ENCODE data around the gene RND3.

The RND3 gene

GRCh38 chr2:150475479-150476250 is 11.8 kb downstream of the RND3 start:
- ATAC-seq (ENCODE audit: low read depth) (no peak), DNase-seq (ENCODE audit: low spot score in 2 of 2) (no peak)
- Mint-ChIP-seq H3K27me3 (no peaks in the 10 kb centered on the region), H3K4me1 (no peaks in the 10 kb centered on the region), H3K9me3 (peaks cover 4% of the 10 kb centered on the region), H3K36me3 (no peaks in the 10 kb centered on the region), H3K27ac (no peak overlapping the region), H3K4me3 (no peak overlapping the region)

- Mint-ChIP-seq H3K36me3 (no peaks in the 10 kb centered on the region), H3K27ac (no peak overlapping the region), H3K4me3 (no peak overlapping the region), H3K27me3 (no peaks in the 10 kb centered on the region), H3K9me3 (peaks cover 5% of the 10 kb centered on the region), H3K4me1 (no peaks in the 10 kb centered on the region)
- DNase-seq (ENCODE audit: low spot score in 2 of 2) (no peak), ATAC-seq (ENCODE audit: low read depth) (no peak)
Measured at GRCh38 chr2:150474326-150475074, 13.0 kb downstream of the RND3 start.

DNA sequence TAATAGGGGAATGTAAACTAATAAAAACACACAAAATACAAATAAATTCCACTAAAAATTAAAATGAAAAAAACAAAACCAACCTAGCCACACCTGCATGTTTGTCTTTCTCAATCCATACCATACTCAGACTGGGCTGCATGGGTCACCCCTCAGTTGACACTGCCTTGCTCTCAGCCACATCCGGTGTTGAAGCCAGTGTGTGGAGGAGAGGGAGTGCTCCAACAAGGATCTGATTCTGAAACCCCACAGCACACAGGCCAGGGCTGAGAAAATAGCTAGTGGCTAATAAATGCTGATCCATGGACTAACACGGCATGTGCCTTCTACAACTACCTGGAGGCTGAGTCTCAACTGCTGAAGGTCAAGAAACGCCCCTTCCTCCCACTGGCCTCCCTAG is 13.7 kb downstream of the RND3 start:
- no peak overlapping the region for H3K4me3 Mint-ChIP-seq

DNA sequence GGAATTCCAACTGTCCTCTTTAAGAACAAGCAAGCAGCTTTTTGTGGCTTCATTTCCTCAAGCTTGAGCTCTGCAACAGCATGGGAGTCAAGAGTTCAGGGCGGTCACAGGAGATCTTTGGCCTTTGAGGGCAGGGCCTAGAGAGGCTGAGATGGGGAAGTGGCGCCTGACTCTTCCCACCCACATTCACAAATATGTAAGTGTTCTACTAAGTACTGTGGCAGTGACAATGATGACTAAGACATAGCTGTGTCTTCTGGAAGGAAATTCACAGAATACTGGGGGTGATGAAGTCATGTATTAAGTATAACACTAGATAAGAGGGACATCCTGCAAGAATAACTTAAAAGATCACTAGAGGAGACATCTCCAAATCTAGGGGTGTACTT is 15.0 kb downstream of the RND3 start:
- DNase-seq (ENCODE audit: low spot score in 2 of 2) (no peak), ATAC-seq (ENCODE audit: low read depth) (no peak)
- Mint-ChIP-seq H3K9me3 (peaks cover 5% of the 10 kb centered on the region), H3K4me3 (no peak overlapping the region), H3K36me3 (no peaks in the 10 kb centered on the region), H3K4me1 (no peaks in the 10 kb centered on the region), H3K27me3 (no peaks in the 10 kb centered on the region), H3K27ac (no peak overlapping the region)

More for the DNA sequence above, 13.7 kb downstream of the RND3 start:
- Mint-ChIP-seq H3K9me3 (peaks cover 5% of the 10 kb centered on the region), H3K27me3 (no peaks in the 10 kb centered on the region), H3K36me3 (no peaks in the 10 kb centered on the region), H3K27ac (no peak overlapping the region), H3K4me1 (no peaks in the 10 kb centered on the region)
- ATAC-seq (ENCODE audit: low read depth) (no peak), DNase-seq (ENCODE audit: low spot score in 2 of 2) (no peak)

DNA sequence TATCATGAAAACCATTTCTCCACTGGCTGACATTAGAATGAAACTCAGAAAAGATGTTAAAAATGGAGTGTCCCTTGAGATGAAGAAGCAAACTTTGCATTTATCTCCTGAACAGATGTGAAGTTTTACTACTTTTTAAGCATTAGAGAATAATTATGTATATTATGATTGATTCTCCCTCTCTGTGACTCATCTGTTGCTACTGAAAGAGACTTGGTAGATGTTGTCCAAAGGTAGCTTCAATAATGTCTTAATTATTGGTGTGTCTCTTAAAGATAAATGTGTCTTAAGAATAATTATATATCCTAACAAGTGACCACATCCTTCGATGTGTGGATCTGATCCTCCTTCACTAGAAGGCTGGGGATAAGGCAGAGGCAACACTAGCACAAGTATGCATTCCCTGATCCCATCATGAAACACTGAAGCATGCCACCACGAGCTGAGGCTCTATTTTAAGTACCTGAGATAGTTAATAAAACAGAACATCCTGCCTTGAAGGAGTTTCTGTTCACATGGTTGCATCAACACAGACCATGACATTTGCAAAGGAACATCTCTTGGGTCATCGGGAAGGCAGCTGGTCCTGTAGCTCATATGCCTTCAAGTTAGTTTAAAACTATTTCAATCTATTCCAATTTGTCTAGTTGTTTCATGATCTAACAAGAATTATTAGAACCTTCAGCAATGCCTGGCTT is 15.5 kb downstream of the RND3 start:
- H3K36me3 Mint-ChIP-seq: no peaks in the 10 kb centered on the region
- no peaks in the 10 kb centered on the region for H3K27me3 Mint-ChIP-seq
- no peak overlapping the region for H3K27ac Mint-ChIP-seq
- no peak overlapping the region for H3K4me3 Mint-ChIP-seq
- ATAC-seq (ENCODE audit: low read depth) (no peak), DNase-seq (ENCODE audit: low spot score in 2 of 2) (no peak)
- H3K9me3 Mint-ChIP-seq: peaks cover 5% of the 10 kb centered on the region
- H3K4me1 Mint-ChIP-seq: no peaks in the 10 kb centered on the region

GRCh38 chr2:150470435-150470834 is 17.0 kb downstream of the RND3 start:
- Mint-ChIP-seq H3K9me3 (peaks cover 5% of the 10 kb centered on the region), H3K4me3 (no peak overlapping the region), H3K27me3 (no peaks in the 10 kb centered on the region), H3K36me3 (no peaks in the 10 kb centered on the region), H3K4me1 (no peaks in the 10 kb centered on the region), H3K27ac (no peak overlapping the region)
- ATAC-seq (ENCODE audit: low read depth): no peak
- DNase-seq (ENCODE audit: low spot score in 2 of 2): no peak

GRCh38 chr2:150469706-150470274 is 17.7 kb downstream of the RND3 start:
- Mint-ChIP-seq H3K27me3 (no peaks in the 10 kb centered on the region), H3K4me1 (no peaks in the 10 kb centered on the region), H3K36me3 (no peaks in the 10 kb centered on the region), H3K4me3 (no peak overlapping the region), H3K27ac (no peak overlapping the region), H3K9me3 (peaks cover 5% of the 10 kb centered on the region)
- DNase-seq (ENCODE audit: low spot score in 2 of 2): no peak
- no peak for ATAC-seq (ENCODE audit: low read depth)

GRCh38 chr2:150468350-150468960 is 19.0 kb downstream of the RND3 start:
- H3K4me1 Mint-ChIP-seq: no peaks in the 10 kb centered on the region
- H3K4me3 Mint-ChIP-seq: no peak overlapping the region
- no peaks in the 10 kb centered on the region for H3K36me3 Mint-ChIP-seq
- H3K9me3 Mint-ChIP-seq: peaks cover 1% of the 10 kb centered on the region
- no peaks in the 10 kb centered on the region for H3K27me3 Mint-ChIP-seq
- H3K27ac Mint-ChIP-seq: no peak overlapping the region
- no peak for DNase-seq (ENCODE audit: low spot score in 2 of 2)
- ATAC-seq (ENCODE audit: low read depth): no peak

DNA sequence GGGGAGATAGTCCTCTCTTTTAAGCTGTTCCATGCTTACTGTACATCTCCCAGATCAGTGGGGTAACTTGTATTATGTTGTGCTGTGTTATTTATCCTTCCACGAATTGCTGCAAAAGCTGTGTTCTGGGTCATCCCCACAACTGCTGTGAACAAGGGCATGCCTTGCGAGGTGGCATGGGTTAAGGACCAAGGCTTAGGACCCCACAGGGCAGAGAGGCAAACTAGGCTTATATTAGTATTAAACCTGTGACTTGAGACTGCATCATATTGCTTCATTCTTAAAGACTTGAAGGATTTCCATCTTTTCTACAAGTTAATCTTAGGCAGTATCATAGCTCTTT is 19.9 kb downstream of the RND3 start:
- no peaks in the 10 kb centered on the region for H3K4me1 Mint-ChIP-seq
- no peak overlapping the region for H3K4me3 Mint-ChIP-seq
- DNase-seq (ENCODE audit: low spot score in 2 of 2) (no peak), ATAC-seq (ENCODE audit: low read depth) (no peak)
- H3K36me3 Mint-ChIP-seq: no peaks in the 10 kb centered on the region
- peaks cover 1% of the 10 kb centered on the region for H3K9me3 Mint-ChIP-seq
- no peak overlapping the region for H3K27ac Mint-ChIP-seq
- no peaks in the 10 kb centered on the region for H3K27me3 Mint-ChIP-seq

- no peak overlapping the region for H3K4me3 Mint-ChIP-seq
- DNase-seq (ENCODE audit: low spot score in 2 of 2): no peak
- H3K9me3 Mint-ChIP-seq: peaks cover 1% of the 10 kb centered on the region
- H3K27ac Mint-ChIP-seq: no peak overlapping the region
- no peak for ATAC-seq (ENCODE audit: low read depth)
- H3K27me3 Mint-ChIP-seq: no peaks in the 10 kb centered on the region
- H3K4me1 Mint-ChIP-seq: no peaks in the 10 kb centered on the region
- no peaks in the 10 kb centered on the region for H3K36me3 Mint-ChIP-seq
Measured at GRCh38 chr2:150466741-150467620, 20.5 kb downstream of the RND3 start.

DNA sequence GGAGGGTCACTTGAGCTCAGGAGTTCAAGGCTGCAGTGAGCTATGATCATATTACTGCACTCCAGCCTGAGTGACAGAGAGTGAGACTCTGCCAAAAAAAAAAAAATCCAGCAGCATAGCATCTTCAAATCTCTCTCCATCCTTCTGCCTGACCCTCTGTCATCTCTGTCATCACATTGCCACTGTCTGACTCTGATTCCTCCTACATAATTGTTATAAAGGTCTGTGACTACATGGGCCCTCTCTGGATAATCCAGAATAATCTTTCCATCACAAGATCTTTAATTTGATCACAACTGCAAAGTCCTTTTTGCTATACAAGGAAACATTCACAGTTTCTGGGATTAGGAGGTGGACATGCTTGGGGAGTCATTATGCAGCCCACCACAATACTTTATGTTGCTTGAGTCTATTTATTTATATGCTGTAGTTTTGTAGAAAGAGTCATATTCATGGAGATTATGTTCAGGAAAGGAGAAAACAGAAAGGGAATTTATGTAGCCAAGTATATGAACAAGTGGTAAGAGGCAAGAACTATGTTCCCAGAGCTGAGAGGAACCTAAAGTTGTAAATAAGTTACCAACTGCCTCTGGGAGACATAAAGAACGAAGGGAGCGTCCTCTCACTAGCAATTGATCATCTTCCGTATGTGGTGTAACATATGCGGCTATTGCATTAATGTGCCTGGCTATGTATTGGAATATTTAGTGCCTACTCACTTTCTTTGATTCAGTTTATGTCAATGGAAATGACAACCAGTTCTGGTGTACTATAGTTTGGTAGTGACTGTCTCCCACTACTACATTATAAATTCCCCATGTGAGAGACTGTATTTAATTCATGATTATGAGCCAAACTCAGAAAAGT is 21.5 kb downstream of the RND3 start:
- no peaks in the 10 kb centered on the region for H3K36me3 Mint-ChIP-seq
- ATAC-seq (ENCODE audit: low read depth) (no peak), DNase-seq (ENCODE audit: low spot score in 2 of 2) (no peak)
- H3K27me3 Mint-ChIP-seq: no peaks in the 10 kb centered on the region
- peaks cover 1% of the 10 kb centered on the region for H3K9me3 Mint-ChIP-seq
- H3K4me1 Mint-ChIP-seq: no peaks in the 10 kb centered on the region
- H3K27ac Mint-ChIP-seq: no peak overlapping the region
- no peak overlapping the region for H3K4me3 Mint-ChIP-seq

- no peak for DNase-seq (ENCODE audit: low spot score in 2 of 2)
- ATAC-seq (ENCODE audit: low read depth): no peak
- no peak overlapping the region for H3K27ac Mint-ChIP-seq
- no peak overlapping the region for H3K4me3 Mint-ChIP-seq
- H3K4me1 Mint-ChIP-seq: no peaks in the 10 kb centered on the region
- H3K27me3 Mint-ChIP-seq: no peaks in the 10 kb centered on the region
- H3K36me3 Mint-ChIP-seq: no peaks in the 10 kb centered on the region
- peaks cover 1% of the 10 kb centered on the region for H3K9me3 Mint-ChIP-seq
Measured at GRCh38 chr2:150464986-150465385, 22.5 kb downstream of the RND3 start.

All from memory B cell (primary cell).